ENCODE results near the gene COX14. TPM values are rescaled to one million over a fixed set of nuclear protein-coding genes. Genes with fewer than 3 reads are reported as not detected.

COX14 gene
- total and polyA plus RNA-seq, 10 of the 15 experiments (the other 5 are each of a cell fraction or from before 2014, with no cell fraction given): 44.6 to 361 (median 120) TPM

DNA sequence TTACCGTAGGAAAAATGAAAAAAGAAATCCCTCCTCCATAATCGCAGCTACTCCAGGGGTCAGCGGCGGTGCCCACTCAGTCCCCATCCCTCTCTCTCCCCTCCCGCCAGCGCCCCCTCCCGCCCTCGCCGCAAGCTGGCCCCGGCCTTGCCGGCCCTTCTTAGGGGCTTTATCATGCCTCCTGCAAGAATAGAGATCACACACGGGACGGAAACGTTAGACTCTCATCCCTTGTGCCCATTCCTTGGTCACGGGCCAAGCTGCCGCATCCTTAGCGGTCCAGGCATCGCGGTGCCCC is 692 bp upstream of the COX14 start:
- POLR2A ChIA-PET: interaction anchor here (0.6 to 5.0 kb wide), 18 partner anchors 14 to 947 kb away, joined by 3 to 72 read pairs (median 6); partner anchors contain the start of genes CERS5, LIMA1, RACGAP1 and SMARCD1
- intact Hi-C loops (cut with micrococcal nuclease; ENCODE audit: unreplicated experiment) (loop anchor here (1.0 kb wide), 1 partner anchor 56 kb away; the partner anchor contains the start of gene CERS5), in situ Hi-C loops (cut with MboI) (no loop called here)
- Histone ChIP-seq H2AFZ (ENCODE audit: control insufficient read depth, low read depth, low read length) (peak overlapping the region; percentile 78), H3K27ac (ENCODE audit: control insufficient read depth, insufficient read depth) (peak overlapping the region; percentile 85; the same call in 1 of the 2 replicates), H3K4me2 (ENCODE audit: control insufficient read depth, insufficient read depth) (peak overlapping the region; percentile 99), H3K36me3 (ENCODE audit: control insufficient read depth in 2 of 2, insufficient read depth in 2 of 2, low read length in 1 of 2) (peaks cover 0 to under 1% of the 10 kb centered on the region in 2 experiments; a peak in 1 of 4 replicates), H3K9ac (ENCODE audit: control insufficient read depth, insufficient read depth, low read length) (peak overlapping the region; percentile 69; the same call in 1 of the 2 replicates), H3K9me3 (replicated peaks; ENCODE audit: control insufficient read depth, insufficient read depth, low read length) (no peaks in the 10 kb centered on the region), H3K4me3 (peak overlapping the region; percentile 73), H3K4me1 (ENCODE audit: control insufficient read depth, insufficient read depth, low read length) (peaks cover 21% of the 10 kb centered on the region), H3K79me2 (ENCODE audit: control insufficient read depth, insufficient read depth, low read length) (peaks cover 32% of the 10 kb centered on the region), H4K20me1 (ENCODE audit: control insufficient read depth, insufficient read depth) (no peaks in the 10 kb centered on the region), H3K27me3 (replicated peaks in 1 of 2; ENCODE audit: control insufficient read depth in 2 of 2, insufficient read depth in 2 of 2, low read length in 1 of 2) (no peaks in the 10 kb centered on the region)
- WGBS (ENCODE audit: insufficient coverage, insufficient replicate concordance, low lambda C conversion rate, missing lambda C conversion rate): under 1% methylated on average over 9 of the region's 19 CpGs
- CTCF ChIA-PET: interaction anchor here (0.7 to 13.0 kb wide), 50 partner anchors 9 to 1141 kb away, joined by 3 to 257 read pairs (median 8); partner anchors contain the start of genes CERS5, GPD1, RACGAP1 and SMARCD1
- BruUV-seq (replicated peaks): no TSS peak
- SMC1A ChIA-PET (ENCODE audit: uncharacterized antibody, unreplicated experiment): interaction anchor here (0.6 to 4.8 kb wide), 26 partner anchors 8 to 427 kb away, joined by 3 to 36 read pairs (median 6); partner anchors contain the start of genes CERS5 and SMARCD1
- RAD21 ChIA-PET (ENCODE audit: unreplicated experiment): interaction anchor here (0.7 to 5.1 kb wide), 25 partner anchors 8 to 653 kb away, joined by 3 to 66 read pairs (median 4); partner anchors contain the start of genes ATF1, CERS5, GPD1 and RACGAP1
- DNase-seq (ENCODE audit: low read depth, low spot score) (no peak), FAIRE-seq (no peak), ATAC-seq (peak; percentile 3)
- TF ChIP-seq SMARCA5 (IDR thresholded peaks at IDR 0.05): peak; percentile 69; the same call in 1 of the 2 replicates
- TF ChIP-seq ZNF207 (IDR thresholded peaks at IDR 0.05; ENCODE audit: borderline replicate concordance): no peak

GRCh38 chr12:50112456-50113218 is 601 bp downstream of the COX14 start:
- peak overlapping the region; percentile 87 for H2AFZ ChIP-seq (ENCODE audit: control insufficient read depth, low read depth, low read length)
- H3K27ac ChIP-seq (ENCODE audit: control insufficient read depth, insufficient read depth): peak overlapping the region; percentile 90
- H3K4me3 ChIP-seq: peak overlapping the region; percentile 99
- intact Hi-C loops (cut with micrococcal nuclease; ENCODE audit: unreplicated experiment): loop anchor here (1.0 kb wide), 1 partner anchor 27 kb away; the partner anchor contains the start of gene SMARCD1
- peak overlapping the region; percentile 73 for H3K4me2 ChIP-seq (ENCODE audit: control insufficient read depth, insufficient read depth)
- DNase-seq (ENCODE audit: low read depth, low spot score) (no peak), FAIRE-seq (no peak), ATAC-seq (peak; percentile 4)
- ChIA-PET POLR2A (interaction anchor here (0.6 to 5.0 kb wide), 18 partner anchors 13 to 1039 kb away, joined by 3 to 72 read pairs (median 5); partner anchors contain the start of genes CERS5, RACGAP1 and SMARCD1), RAD21 (ENCODE audit: unreplicated experiment) (interaction anchor here (0.8 to 5.1 kb wide), 14 partner anchors 9 to 290 kb away, joined by 3 to 66 read pairs (median 8); partner anchors contain the start of genes CERS5, GPD1 and SMARCD1), CTCF (interaction anchor here (0.9 to 13.0 kb wide), 41 partner anchors 9 to 549 kb away, joined by 3 to 257 read pairs (median 8); partner anchors contain the start of genes CERS5, GPD1, LIMA1 and RACGAP1), SMC1A (ENCODE audit: uncharacterized antibody, unreplicated experiment) (interaction anchor here (0.6 to 4.8 kb wide), 23 partner anchors 8 to 455 kb away, joined by 3 to 36 read pairs (median 7); partner anchors contain the start of genes CERS5, RACGAP1 and SMARCD1)
- WGBS (ENCODE audit: insufficient coverage, insufficient replicate concordance, low lambda C conversion rate, missing lambda C conversion rate): 9% methylated on average over 26 of the region's 26 CpGs
- TF ChIP-seq IKZF2 (IDR thresholded peaks at IDR 0.05): peak in 1 of 2 experiments; percentile 50; a peak in 1 of 4 replicates
- no peak for TF ChIP-seq HCFC1 (IDR thresholded peaks at IDR 0.05; ENCODE audit: low read length)
- peak; percentile 2; the same call in 1 of the 2 replicates for TF ChIP-seq RUNX3 (IDR thresholded peaks at IDR 0.05; ENCODE audit: low read length)
- peak; percentile 41; the same call in 1 of the 2 replicates for TF ChIP-seq SPI1 (IDR thresholded peaks at IDR 0.05; ENCODE audit: borderline replicate concordance, insufficient read depth, low read depth, low read length)
- TF ChIP-seq POLR2AphosphoS5 (IDR thresholded peaks at IDR 0.05; ENCODE audit: low read length): 0 out of 2 replicates have a peak, but pooled peaks have one; percentile 34
- no peak for TF ChIP-seq GABPA (IDR thresholded peaks at IDR 0.05; ENCODE audit: low read depth)
- TF ChIP-seq MAX (IDR thresholded peaks at IDR 0.05; ENCODE audit: low read depth, low read length): no peak; the same call in 1 of the 2 replicates
- no peak; the same call in 1 of the 2 replicates for TF ChIP-seq SIN3A (IDR thresholded peaks at IDR 0.05; ENCODE audit: low read depth, low read length)
- TF ChIP-seq, protein P1, sequence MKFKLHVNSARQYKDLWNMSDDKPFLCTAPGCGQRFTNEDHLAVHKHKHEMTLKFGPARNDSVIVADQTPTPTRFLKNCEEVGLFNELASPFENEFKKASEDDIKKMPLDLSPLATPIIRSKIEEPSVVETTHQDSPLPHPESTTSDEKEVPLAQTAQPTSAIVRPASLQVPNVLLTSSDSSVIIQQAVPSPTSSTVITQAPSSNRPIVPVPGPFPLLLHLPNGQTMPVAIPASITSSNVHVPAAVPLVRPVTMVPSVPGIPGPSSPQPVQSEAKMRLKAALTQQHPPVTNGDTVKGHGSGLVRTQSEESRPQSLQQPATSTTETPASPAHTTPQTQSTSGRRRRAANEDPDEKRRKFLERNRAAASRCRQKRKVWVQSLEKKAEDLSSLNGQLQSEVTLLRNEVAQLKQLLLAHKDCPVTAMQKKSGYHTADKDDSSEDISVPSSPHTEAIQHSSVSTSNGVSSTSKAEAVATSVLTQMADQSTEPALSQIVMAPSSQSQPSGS (IDR thresholded peaks at IDR 0.05; ENCODE audit: low read length): no peak
- H3K9me3 ChIP-seq (replicated peaks; ENCODE audit: control insufficient read depth, insufficient read depth, low read length): no peaks in the 10 kb centered on the region
- no peaks in the 10 kb centered on the region for H4K20me1 ChIP-seq (ENCODE audit: control insufficient read depth, insufficient read depth)
- H3K27me3 ChIP-seq (replicated peaks in 1 of 2; ENCODE audit: control insufficient read depth in 2 of 2, insufficient read depth in 2 of 2, low read length in 1 of 2): no peaks in the 10 kb centered on the region
- peaks cover 0 to 4% of the 10 kb centered on the region in 2 experiments; a peak in 1 of 4 replicates for H3K36me3 ChIP-seq (ENCODE audit: control insufficient read depth in 2 of 2, insufficient read depth in 2 of 2, low read length in 1 of 2)
- peak overlapping the region; percentile 93 for H3K9ac ChIP-seq (ENCODE audit: control insufficient read depth, insufficient read depth, low read length)
- H3K79me2 ChIP-seq (ENCODE audit: control insufficient read depth, insufficient read depth, low read length): peaks cover 42% of the 10 kb centered on the region
- H3K4me1 ChIP-seq (ENCODE audit: control insufficient read depth, insufficient read depth, low read length): peaks cover 21% of the 10 kb centered on the region
- TSS peak; percentile 51 for BruUV-seq (replicated peaks)
- in situ Hi-C loops (cut with MboI): no loop called here
